MM.1S (cell line): ENCODE measurements around the gene NTSR1.

ENCODE experiments used
- CTCF ChIP-seq: fragments of 300-600 bp; sonication (generic); IDR thresholded peaks from 2 replicates; pipeline ENCODE4 v1.5.1; 2016; ENCODE audit warnings: antibody characterized with exemption, low read length, mixed read lengths
- EZH2 ChIP-seq: fragments of 300-600 bp; sonication (generic); optimal IDR thresholded peaks from 2 replicates; pipeline ENCODE3; 2017; ENCODE audit warnings: low read depth, mild to moderate bottlenecking, antibody characterized with exemption, low read length, mixed read lengths

- TF ChIP-seq CTCF: no peak
- no peak for TF ChIP-seq EZH2
Observed at GRCh38 chr20:62664019-62664971, 44.3 kb upstream of the NTSR1 start.
